K562 (cell line): ENCODE measurements around the gene MITD1. TPM values are rescaled to one million over a fixed set of nuclear protein-coding genes. Genes with fewer than 3 reads are reported as not detected.

ENCODE experiments used
- ATAC-seq: fragments of 200-7000 bp; cut with Tn5 transposase; 3 replicates; pipeline ENCODE4 v1.9.1; 2020; ENCODE audit warnings: moderate library complexity
- BruUV-seq: library from RNA; stranded (reverse); fragments of 400-500 nt; replicated peaks from 2 replicates; lab custom pipeline; 2021; lab: Mats Ljungman, UMichigan
- CTCF ChIA-PET: fragments of 300-600 bp; formaldehyde crosslinking; extraction: SDS; loops from one replicate; lab custom pipeline; 2021; ENCODE audit warnings: low intra/inter-chr PET ratio; lab: Yijun Ruan, JAX
- POLR2A ChIA-PET: fragments of 300-600, 350-650 bp; sonication (Branson Sonifier 250); formaldehyde crosslinking; extraction: SDS; loops from one replicate; lab custom pipeline; 2021; ENCODE audit warnings: antibody characterized with exemption, inconsistent platforms; lab: Yijun Ruan, JAX
- DNase-seq, 4 experiments: peaks; one replicate each; pipeline versions ENCODE4 v3.0.0 to v3.0.0-alpha.2; 2011 to 2018; ENCODE audit warnings: low spot score in 3 of 4, mixed read lengths in 3 of 4; ENCODE audit errors: extremely low read depth in 1 of 4
- FAIRE-seq: peaks from 2 replicates; lab custom pipeline; 2011; peaks lifted over from hg19 to GRCh38; lab: Jason Lieb, UNC
- H2AFZ ChIP-seq: 2 replicates; pipeline ENCODE4 v1.6.0; 2011; ENCODE audit warnings: low read depth, low read length, control low read depth, inconsistent platforms
- H3K27ac ChIP-seq: fragments of 200-600 bp; 3 replicates; pipeline ENCODE4 v1.8.0; 2011; ENCODE audit warnings: low read depth, mild to moderate bottlenecking, control low read depth, inconsistent platforms, low read length, moderate library complexity, mixed read lengths; ENCODE audit errors: extremely low read depth
- H3K27me3 ChIP-seq, 2 experiments: fragments of 300-600 bp in 1 of 2; 2 replicates in 1 of 2; 3 replicates in 1 of 2; pipeline versions ENCODE4 v1.6.0 to v1.8.0; 2011; ENCODE audit warnings: inconsistent platforms in 2 of 2, low read length in 2 of 2, mild to moderate bottlenecking in 1 of 2, mixed read lengths in 1 of 2, moderate library complexity in 1 of 2; ENCODE audit not compliant: control insufficient read depth in 2 of 2, insufficient read depth in 2 of 2
- H3K36me3 ChIP-seq: fragments of 300-600 bp; 3 replicates; pipeline ENCODE4 v1.8.0; 2011; ENCODE audit warnings: mild to moderate bottlenecking, low read length, inconsistent platforms; ENCODE audit not compliant: control insufficient read depth, insufficient read depth
- H3K4me1 ChIP-seq, 2 experiments: fragments of 200-600 bp in 1 of 2; replicated peaks in 1 of 2; 2 replicates in 1 of 2; 3 replicates in 1 of 2; pipeline versions ENCODE4 v1.5.1 to v1.8.0; 2011; ENCODE audit warnings: inconsistent platforms in 2 of 2, low read length in 2 of 2, mild to moderate bottlenecking in 1 of 2, mixed read lengths in 1 of 2, moderate library complexity in 1 of 2; ENCODE audit not compliant: control insufficient read depth in 2 of 2, insufficient read depth in 2 of 2
- H3K4me2 ChIP-seq: 2 replicates; pipeline ENCODE4 v1.6.1; 2011; ENCODE audit warnings: low read length, control low read depth, inconsistent platforms, mixed read lengths; ENCODE audit not compliant: insufficient read depth
- H3K4me3 ChIP-seq: fragments of 200-600 bp; sonication (generic), shearing (Covaris generic); 2 replicates; pipeline ENCODE4 v1.5.1; 2016; ENCODE audit warnings: control low read depth, inconsistent platforms
- H3K79me2 ChIP-seq: fragments of 200-600 bp; 3 replicates; pipeline ENCODE4 v1.8.0; 2011; ENCODE audit warnings: low read length, inconsistent platforms; ENCODE audit not compliant: control insufficient read depth, insufficient read depth
- H3K9ac ChIP-seq, 2 experiments: 2 replicates each; pipeline versions ENCODE4 v1.6.0 to v1.6.1; 2011; ENCODE audit warnings: low read depth in 2 of 2, low read length in 2 of 2, control low read depth in 1 of 2, inconsistent platforms in 1 of 2, mild to moderate bottlenecking in 1 of 2, mixed read lengths in 1 of 2; ENCODE audit not compliant: insufficient read depth in 1 of 2
- H3K9me1 ChIP-seq: one replicate; pipeline ENCODE4 v1.6.0; 2011; ENCODE audit warnings: inconsistent platforms, mild to moderate bottlenecking, low read length, moderate library complexity; ENCODE audit not compliant: control insufficient read depth, insufficient read depth
- H3K9me3 ChIP-seq: replicated peaks from 2 replicates; pipeline ENCODE4 v1.5.1; 2011; ENCODE audit warnings: low read depth, low read length, inconsistent platforms; ENCODE audit not compliant: control insufficient read depth, insufficient read depth
- H4K20me1 ChIP-seq: replicated peaks from 2 replicates; pipeline ENCODE4 v1.6.1; 2011; ENCODE audit warnings: low read length, inconsistent platforms, mixed read lengths; ENCODE audit not compliant: control insufficient read depth, insufficient read depth
- CTCF ChIP-seq, 3 experiments: IDR thresholded peaks in 2 of 3; conservative IDR thresholded peaks in 1 of 3; 2 replicates each; pipeline ENCODE4 v1.5.1; 2011 to 2012; ENCODE audit warnings: low read length in 3 of 3, mild to moderate bottlenecking in 3 of 3, control low read depth in 2 of 3, improper control_type of control experiment in 1 of 3, inconsistent platforms in 1 of 3, low read depth in 1 of 3, mixed read lengths in 1 of 3, moderate library complexity in 1 of 3; ENCODE audit not compliant: insufficient read depth in 2 of 3
- E2F1 ChIP-seq: sonication (generic); formaldehyde crosslinking; IDR thresholded peaks from 2 replicates; pipeline ENCODE4 v1.8.1; 2023; ENCODE audit warnings: mild to moderate bottlenecking, missing genetic modification reagents, moderate library complexity
- ETS1 ChIP-seq: conservative IDR thresholded peaks from 2 replicates; pipeline ENCODE4 v1.6.1; 2011; ENCODE audit warnings: low read depth, mild to moderate bottlenecking, low read length; ENCODE audit not compliant: control insufficient read depth
- HSF4 ChIP-seq: fragments of 250-450 bp; sonication (Bioruptor Pico); IDR thresholded peaks from 2 replicates; pipeline ENCODE4 v2.1.2; 2022; ENCODE audit warnings: mild to moderate bottlenecking, moderate library complexity, borderline replicate concordance
- LCOR ChIP-seq: sonication (generic); formaldehyde crosslinking; IDR thresholded peaks from 2 replicates; pipeline ENCODE4 v1.8.0; 2022; ENCODE audit warnings: mild to moderate bottlenecking, missing genetic modification reagents
- NCOA6 ChIP-seq: fragments of 450-650 bp; IDR thresholded peaks from 2 replicates; pipeline ENCODE4 v1.6.1; 2017; ENCODE audit warnings: mild to moderate bottlenecking
- SFPQ ChIP-seq: fragments of 200-400 bp; formaldehyde crosslinking; IDR thresholded peaks from 2 replicates; pipeline ENCODE4 v1.6.1; 2017; ENCODE audit warnings: mild to moderate bottlenecking, low read depth, low read length, moderate library complexity
- SMAD4 ChIP-seq: fragments of 250-450 bp; sonication (Bioruptor Pico); conservative IDR thresholded peaks from 2 replicates; pipeline ENCODE4 v1.8.0; 2021; ENCODE audit warnings: inconsistent platforms, mild to moderate bottlenecking, moderate library complexity
- WGBS: fragments of 100-300 bp; shearing (Covaris generic); methylation state at CpG from one replicate; pipeline ENCODE4 v1.1.6; 2016; ENCODE audit warnings: low coverage, mixed read lengths; ENCODE audit not compliant: insufficient coverage; ENCODE audit errors: missing lambda C conversion rate; 5-methylcytosine and 5-hydroxymethylcytosine counted together
- in situ Hi-C: fragments of 300-500 bp; cut with MboI; formaldehyde crosslinking; loops from 4 replicates; pipeline ENCODE4 v1.15.0; 2018; ENCODE audit warnings: inconsistent platforms, mixed read lengths
- intact Hi-C: fragments of 100-400 bp; cut with micrococcal nuclease; formaldehyde crosslinking; loops from 2 replicates; pipeline ENCODE4 v1.14.2; 2022
- polyA plus RNA-seq, 8 experiments: library from polyadenylated mRNA; depleted of rRNA in 4 of 8; stranded (reverse) in 5 of 8; unstranded in 3 of 8; fragments of >200 nt; fragmentation: Nextera tagmentation in 2 of 8; fragmentation: Illumina TruSeq in 1 of 8; extraction: Ambion mirVana in 2 of 8; extraction: Trizol in 1 of 8; gene quantifications; 2 replicates each; pipeline versions ENCODE4 v1.2.1 to v1.2.3, GENCODE V29; 2011 to 2014; ENCODE audit warnings: inconsistent platforms in 1 of 8, missing spikeins in 1 of 8
- total RNA-seq, 7 experiments: library from RNA; depleted of rRNA in 6 of 7; stranded (reverse); fragments of >200 nt in 6 of 7; fragmentation: Illumina TruSeq in 2 of 7; extraction: Trizol in 2 of 7; gene quantifications; 2 replicates each; pipeline versions ENCODE4 v1.2.1 to v1.2.3, GENCODE V29; 2011 to 2021; ENCODE audit warnings: low replicate concordance in 1 of 7

The MITD1 gene
- total and polyA plus RNA-seq, 9 of the 15 experiments (the other 6 are each of a cell fraction or from before 2014, with no cell fraction given) = 19.6 to 71.8 (median 43.2) TPM

GRCh38 chr2:99201959-99202678 is 21.3 kb upstream of the MITD1 start:
- no peaks in the 10 kb centered on the region for H4K20me1 ChIP-seq
- H3K9me1 ChIP-seq = no peaks in the 10 kb centered on the region
- FAIRE-seq (no peak), DNase-seq (peak in 2 of 4 experiments; percentile 23 to 27), ATAC-seq (peak; percentile 33; the same call in 1 of the 3 replicates)
- H3K4me2 ChIP-seq = no peak overlapping the region
- H3K4me3 ChIP-seq = no peak overlapping the region
- BruUV-seq = no TSS peak
- ChIA-PET CTCF (no interaction called here), POLR2A (interaction anchor here (0.9 kb wide), 1 partner anchor 16 kb away, joined by 3 read pairs; no protein-coding TSS in a partner anchor)
- TF ChIP-seq NCOA6 (no peak), LCOR (no peak), E2F1 (no peak), ETS1 (no peak), SFPQ (no peak), CTCF (IDR thresholded peaks at IDR 0.05 in 2 of 3, conservative IDR thresholded peaks at IDR 0.05 in 1 of 3; ENCODE audit: insufficient read depth in 2 of 3, low read depth in 1 of 3, low read length in 3 of 3) (0 out of 6 replicates have a peak, but pooled peaks of 1 of the 3 experiments have one; percentile 25), HSF4 (CRISPR knock-in tag) (no peak), SMAD4 (CRISPR knock-in tag) (no peak)
- in situ Hi-C loops = no loop called here
- no peaks in the 10 kb centered on the region for H3K4me1 ChIP-seq
- H3K9ac ChIP-seq = no peak overlapping the region
- WGBS = 60% methylated on average over 4 of the region's 4 CpGs
- H3K36me3 ChIP-seq = peaks cover 19% of the 10 kb centered on the region; the same call in 2 of the 3 replicates
- H3K27ac ChIP-seq = no peak overlapping the region
- H3K27me3 ChIP-seq = no peaks in the 10 kb centered on the region
- intact Hi-C loops = no loop called here
- H3K79me2 ChIP-seq = no peaks in the 10 kb centered on the region
- H3K9me3 ChIP-seq = no peaks in the 10 kb centered on the region
- no peak overlapping the region for H2AFZ ChIP-seq
